Panc1 (cell line): ENCODE data around the gene EIPR1.

Experiments used
- POLR2AphosphoS5 ChIP-seq: IDR thresholded peaks from 2 replicates; pipeline ENCODE4 v1.6.1; 2012; ENCODE audit warnings: mild to moderate bottlenecking, low read depth, low read length, moderate library complexity
- SIN3A ChIP-seq: IDR thresholded peaks from 2 replicates; pipeline ENCODE4 v1.6.1; 2012; ENCODE audit warnings: low read depth, mild to moderate bottlenecking, low read length, moderate library complexity, borderline replicate concordance; ENCODE audit not compliant: insufficient read depth
- TCF7L2 ChIP-seq: IDR thresholded peaks from 2 replicates; pipeline ENCODE4 v1.6.1; 2011; ENCODE audit warnings: mild to moderate bottlenecking, low read depth, low read length, inconsistent platforms
- TF ChIP-seq, protein P1 (sequence below): fragments of 450-650 bp; IDR thresholded peaks from 2 replicates; pipeline ENCODE4 v1.5.1; 2017; ENCODE audit warnings: mild to moderate bottlenecking
- TF ChIP-seq, protein P2 (sequence below), 2 experiments: IDR thresholded peaks; 2 replicates each; pipeline ENCODE4 v1.6.1; 2011 to 2012; ENCODE audit warnings: low read depth in 2 of 2, control low read depth in 1 of 2, low read length in 1 of 2, mild to moderate bottlenecking in 1 of 2, moderate library complexity in 1 of 2; ENCODE audit not compliant: insufficient read depth in 1 of 2

GRCh38 chr2:3205845-3206244, 171.8 kb downstream of the EIPR1 start:
- TF ChIP-seq, protein P1, sequence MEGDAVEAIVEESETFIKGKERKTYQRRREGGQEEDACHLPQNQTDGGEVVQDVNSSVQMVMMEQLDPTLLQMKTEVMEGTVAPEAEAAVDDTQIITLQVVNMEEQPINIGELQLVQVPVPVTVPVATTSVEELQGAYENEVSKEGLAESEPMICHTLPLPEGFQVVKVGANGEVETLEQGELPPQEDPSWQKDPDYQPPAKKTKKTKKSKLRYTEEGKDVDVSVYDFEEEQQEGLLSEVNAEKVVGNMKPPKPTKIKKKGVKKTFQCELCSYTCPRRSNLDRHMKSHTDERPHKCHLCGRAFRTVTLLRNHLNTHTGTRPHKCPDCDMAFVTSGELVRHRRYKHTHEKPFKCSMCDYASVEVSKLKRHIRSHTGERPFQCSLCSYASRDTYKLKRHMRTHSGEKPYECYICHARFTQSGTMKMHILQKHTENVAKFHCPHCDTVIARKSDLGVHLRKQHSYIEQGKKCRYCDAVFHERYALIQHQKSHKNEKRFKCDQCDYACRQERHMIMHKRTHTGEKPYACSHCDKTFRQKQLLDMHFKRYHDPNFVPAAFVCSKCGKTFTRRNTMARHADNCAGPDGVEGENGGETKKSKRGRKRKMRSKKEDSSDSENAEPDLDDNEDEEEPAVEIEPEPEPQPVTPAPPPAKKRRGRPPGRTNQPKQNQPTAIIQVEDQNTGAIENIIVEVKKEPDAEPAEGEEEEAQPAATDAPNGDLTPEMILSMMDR, result no peak
- TF ChIP-seq POLR2AphosphoS5 (no peak), TCF7L2 (no peak), SIN3A (no peak)
- TF ChIP-seq, protein P2, sequence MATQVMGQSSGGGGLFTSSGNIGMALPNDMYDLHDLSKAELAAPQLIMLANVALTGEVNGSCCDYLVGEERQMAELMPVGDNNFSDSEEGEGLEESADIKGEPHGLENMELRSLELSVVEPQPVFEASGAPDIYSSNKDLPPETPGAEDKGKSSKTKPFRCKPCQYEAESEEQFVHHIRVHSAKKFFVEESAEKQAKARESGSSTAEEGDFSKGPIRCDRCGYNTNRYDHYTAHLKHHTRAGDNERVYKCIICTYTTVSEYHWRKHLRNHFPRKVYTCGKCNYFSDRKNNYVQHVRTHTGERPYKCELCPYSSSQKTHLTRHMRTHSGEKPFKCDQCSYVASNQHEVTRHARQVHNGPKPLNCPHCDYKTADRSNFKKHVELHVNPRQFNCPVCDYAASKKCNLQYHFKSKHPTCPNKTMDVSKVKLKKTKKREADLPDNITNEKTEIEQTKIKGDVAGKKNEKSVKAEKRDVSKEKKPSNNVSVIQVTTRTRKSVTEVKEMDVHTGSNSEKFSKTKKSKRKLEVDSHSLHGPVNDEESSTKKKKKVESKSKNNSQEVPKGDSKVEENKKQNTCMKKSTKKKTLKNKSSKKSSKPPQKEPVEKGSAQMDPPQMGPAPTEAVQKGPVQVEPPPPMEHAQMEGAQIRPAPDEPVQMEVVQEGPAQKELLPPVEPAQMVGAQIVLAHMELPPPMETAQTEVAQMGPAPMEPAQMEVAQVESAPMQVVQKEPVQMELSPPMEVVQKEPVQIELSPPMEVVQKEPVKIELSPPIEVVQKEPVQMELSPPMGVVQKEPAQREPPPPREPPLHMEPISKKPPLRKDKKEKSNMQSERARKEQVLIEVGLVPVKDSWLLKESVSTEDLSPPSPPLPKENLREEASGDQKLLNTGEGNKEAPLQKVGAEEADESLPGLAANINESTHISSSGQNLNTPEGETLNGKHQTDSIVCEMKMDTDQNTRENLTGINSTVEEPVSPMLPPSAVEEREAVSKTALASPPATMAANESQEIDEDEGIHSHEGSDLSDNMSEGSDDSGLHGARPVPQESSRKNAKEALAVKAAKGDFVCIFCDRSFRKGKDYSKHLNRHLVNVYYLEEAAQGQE (IDR thresholded peaks at IDR 0.05; ENCODE audit: insufficient read depth in 1 of 2, low read depth in 2 of 2, low read length in 1 of 2), result no peak
